Activated naive CD8-positive, alpha-beta T cell (primary cell): ENCODE results near the gene CTPS2.
"Not testable (repeated sequence)": the region's sequence is repeated elsewhere in the genome, so short reads cannot be mapped to it uniquely, and the experiment has no call there.

Source experiments
- H3K27ac Mint-ChIP-seq: one replicate; pipeline ENCODE4 v1.8.0; 2021; ENCODE audit warnings: mixed read lengths
- H3K27me3 Mint-ChIP-seq: one replicate; pipeline ENCODE4 v1.8.0; 2021; ENCODE audit warnings: mixed read lengths
- H3K36me3 Mint-ChIP-seq: one replicate; pipeline ENCODE4 v1.8.0; 2021; ENCODE audit warnings: mixed read lengths
- H3K4me1 Mint-ChIP-seq: one replicate; pipeline ENCODE4 v1.8.0; 2021; ENCODE audit warnings: low read depth, mixed read lengths
- H3K4me3 Mint-ChIP-seq: one replicate; pipeline ENCODE4 v1.8.0; 2021; ENCODE audit warnings: mild to moderate bottlenecking, mixed read lengths
- H3K9me3 Mint-ChIP-seq: one replicate; pipeline ENCODE4 v1.8.0; 2021; ENCODE audit warnings: low read depth, mixed read lengths

CTPS2 gene

GRCh38 chrX:16617382-16617781, 95.1 kb downstream of the CTPS2 start:
- Mint-ChIP-seq H3K27me3 (no peaks in the 10 kb centered on the region), H3K4me3 (no peak overlapping the region), H3K27ac (no peak overlapping the region), H3K36me3 (peaks cover 16% of the 10 kb centered on the region), H3K9me3 (no peaks in the 10 kb centered on the region), H3K4me1 (no peaks in the 10 kb centered on the region)

DNA sequence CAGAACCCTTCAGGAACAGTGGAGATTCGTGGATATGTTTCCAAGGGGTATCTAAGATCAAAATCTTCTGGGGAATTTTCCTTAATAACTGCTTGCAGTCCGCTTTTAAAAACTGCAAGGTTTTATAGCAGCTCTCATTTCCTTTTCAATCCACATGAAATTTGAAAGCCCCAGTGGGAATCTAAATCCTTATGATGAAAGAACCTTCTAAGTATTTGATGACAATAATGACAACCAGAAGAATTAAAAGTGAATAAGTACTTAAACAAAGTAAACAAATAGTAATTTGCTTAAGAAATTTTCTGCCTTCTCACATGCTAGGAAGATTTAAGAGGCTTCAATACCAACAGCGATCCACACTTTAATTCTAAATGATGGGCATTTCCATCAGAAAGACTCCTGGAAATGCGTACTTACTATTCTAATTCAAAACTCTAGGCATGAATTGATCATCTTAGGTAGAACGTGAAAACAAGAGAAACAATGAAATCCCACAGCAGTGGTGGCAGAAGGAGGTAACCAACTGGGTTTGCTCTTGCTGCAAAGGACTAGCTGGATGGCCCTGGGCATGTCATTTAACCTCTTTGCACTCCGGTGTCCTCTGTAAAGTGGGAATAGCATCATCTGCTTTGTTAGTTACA, 100.1 kb downstream of the CTPS2 start:
- Mint-ChIP-seq H3K4me3 (no peak overlapping the region), H3K27ac (no peak overlapping the region), H3K4me1 (peaks cover 4% of the 10 kb centered on the region), H3K9me3 (no peaks in the 10 kb centered on the region), H3K27me3 (no peaks in the 10 kb centered on the region), H3K36me3 (peaks cover 10% of the 10 kb centered on the region)

GRCh38 chrX:16610654-16611053, 101.8 kb downstream of the CTPS2 start:
- not testable (repeated sequence) for H3K27ac Mint-ChIP-seq, H3K4me3 Mint-ChIP-seq, H3K27me3 Mint-ChIP-seq, H3K9me3 Mint-ChIP-seq, H3K36me3 Mint-ChIP-seq, H3K4me1 Mint-ChIP-seq

DNA sequence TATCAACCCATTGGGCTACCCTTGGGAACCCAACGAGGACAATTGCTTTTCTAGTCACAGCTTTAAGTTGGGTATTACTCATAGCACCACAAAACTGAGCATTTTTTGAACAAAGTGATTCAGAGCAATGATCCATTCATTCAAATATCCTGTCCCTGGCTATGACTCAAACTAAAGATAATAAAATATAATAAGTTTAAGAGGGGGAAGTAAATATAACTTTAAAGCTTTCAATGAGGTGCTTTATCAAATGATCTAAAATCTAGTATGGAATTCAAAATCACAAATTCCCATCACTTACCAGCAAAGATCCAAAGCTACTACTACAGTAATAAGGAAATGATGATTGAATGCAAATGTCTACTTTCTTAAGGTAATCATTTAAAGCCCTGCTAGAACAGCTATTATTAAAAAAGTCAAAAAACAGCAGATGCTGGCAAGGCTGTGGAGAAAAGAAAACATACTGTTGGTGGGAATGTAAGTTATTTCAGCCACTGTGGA, 102.3 kb downstream of the CTPS2 start:
- no peaks in the 10 kb centered on the region for H3K9me3 Mint-ChIP-seq

DNA sequence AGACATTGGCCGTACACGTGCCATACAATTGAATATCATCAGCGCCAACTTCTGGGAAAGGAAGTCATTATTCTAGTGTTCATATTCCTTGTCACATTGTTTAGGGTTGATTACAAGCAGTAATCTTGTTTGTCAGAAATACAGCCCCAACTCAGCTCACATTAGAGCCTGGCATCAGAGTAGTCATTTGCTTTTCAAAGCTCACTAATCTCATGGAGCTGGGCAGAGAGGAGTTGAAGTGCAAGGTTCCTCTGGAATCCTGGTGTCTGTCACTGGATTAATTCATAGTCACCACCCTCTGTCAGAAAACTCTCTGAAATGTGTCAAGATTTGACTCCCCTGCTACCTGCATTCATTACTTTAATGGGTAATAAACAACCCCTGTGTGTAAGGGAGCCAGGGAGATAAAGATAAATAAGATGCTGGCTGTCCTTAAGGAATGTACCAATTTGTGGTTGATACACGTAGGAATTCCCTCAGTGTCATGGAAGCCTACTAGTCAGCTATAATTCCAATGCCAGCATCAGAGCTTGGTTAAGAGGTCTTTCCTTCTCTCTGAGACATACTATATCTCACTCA, 106.2 kb downstream of the CTPS2 start:
- no peaks in the 10 kb centered on the region for H3K27me3 Mint-ChIP-seq
- no peaks in the 10 kb centered on the region for H3K9me3 Mint-ChIP-seq
- H3K36me3 Mint-ChIP-seq: peaks cover under 1% of the 10 kb centered on the region
- H3K4me3 Mint-ChIP-seq: no peak overlapping the region
- H3K27ac Mint-ChIP-seq: no peak overlapping the region
- peaks cover 29% of the 10 kb centered on the region for H3K4me1 Mint-ChIP-seq

More for the DNA sequence above, 102.3 kb downstream of the CTPS2 start:
- H3K27ac Mint-ChIP-seq: no peak overlapping the region
- H3K36me3 Mint-ChIP-seq: peaks cover 10% of the 10 kb centered on the region
- H3K4me3 Mint-ChIP-seq: no peak overlapping the region
- peaks cover 7% of the 10 kb centered on the region for H3K4me1 Mint-ChIP-seq
- H3K27me3 Mint-ChIP-seq: no peaks in the 10 kb centered on the region

GRCh38 chrX:16604337-16604736, 108.1 kb downstream of the CTPS2 start:
- Mint-ChIP-seq H3K27ac (peak overlapping the region; percentile 92), H3K9me3 (no peaks in the 10 kb centered on the region), H3K36me3 (peaks cover 2% of the 10 kb centered on the region), H3K27me3 (no peaks in the 10 kb centered on the region), H3K4me1 (peaks cover 29% of the 10 kb centered on the region), H3K4me3 (peak overlapping the region; percentile 51)

DNA sequence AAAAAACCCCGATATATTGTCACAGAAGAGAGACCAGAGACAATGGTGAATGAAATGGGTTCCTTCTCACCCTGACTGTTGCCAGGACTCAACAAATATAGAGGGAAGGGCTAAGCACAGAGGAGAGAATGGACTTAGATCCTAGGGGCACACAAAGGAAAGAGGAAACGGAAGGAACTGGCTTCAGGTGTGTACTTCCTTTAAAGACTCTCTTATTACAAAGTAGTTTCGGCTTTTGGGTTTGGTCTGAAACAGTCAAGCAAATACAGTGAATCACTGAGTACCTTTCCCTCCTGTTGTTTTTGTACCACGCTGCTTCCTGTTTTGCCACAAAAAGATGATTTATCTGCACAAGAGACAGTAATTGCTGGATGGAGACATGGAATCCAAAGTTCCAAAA, 108.6 kb downstream of the CTPS2 start:
- H3K4me3 Mint-ChIP-seq: peak overlapping the region; percentile 71
- peaks cover 29% of the 10 kb centered on the region for H3K4me1 Mint-ChIP-seq
- peaks cover 2% of the 10 kb centered on the region for H3K36me3 Mint-ChIP-seq
- peak overlapping the region; percentile 92 for H3K27ac Mint-ChIP-seq
- no peaks in the 10 kb centered on the region for H3K27me3 Mint-ChIP-seq
- no peaks in the 10 kb centered on the region for H3K9me3 Mint-ChIP-seq

DNA sequence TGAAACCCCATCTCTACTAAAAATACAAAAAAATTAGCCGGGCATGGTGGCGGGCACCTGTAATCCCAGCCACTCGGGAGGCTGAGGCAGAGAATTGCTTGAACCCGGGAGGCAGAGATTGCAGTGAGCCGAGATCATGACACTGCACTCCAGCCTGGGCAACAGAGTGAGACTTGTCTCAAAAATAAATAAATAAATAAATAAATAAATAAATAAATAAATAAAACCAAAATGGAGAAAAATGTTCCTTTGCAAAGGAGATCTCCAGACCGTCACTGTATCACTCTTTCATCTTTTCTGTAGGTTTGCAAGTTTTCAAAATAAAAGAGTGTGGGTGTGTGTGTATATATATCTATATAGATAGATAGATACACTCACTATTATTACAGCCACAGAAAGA, 109.2 kb downstream of the CTPS2 start:
- Mint-ChIP-seq H3K4me3 (peak overlapping the region; percentile 71), H3K4me1 (peaks cover 29% of the 10 kb centered on the region)
- not testable (repeated sequence) for H3K27ac Mint-ChIP-seq, H3K27me3 Mint-ChIP-seq, H3K36me3 Mint-ChIP-seq, H3K9me3 Mint-ChIP-seq

- Mint-ChIP-seq H3K27me3 (no peaks in the 10 kb centered on the region), H3K4me1 (peaks cover 21% of the 10 kb centered on the region), H3K9me3 (no peaks in the 10 kb centered on the region), H3K27ac (no peak overlapping the region), H3K4me3 (no peak overlapping the region), H3K36me3 (peaks cover 2% of the 10 kb centered on the region)
Observed at GRCh38 chrX:16601885-16602284, 110.6 kb downstream of the CTPS2 start.

GRCh38 chrX:16594490-16594889, 118.0 kb downstream of the CTPS2 start:
- Mint-ChIP-seq H3K27me3 (no peaks in the 10 kb centered on the region), H3K4me1 (peaks cover 6% of the 10 kb centered on the region), H3K4me3 (no peak overlapping the region), H3K9me3 (no peaks in the 10 kb centered on the region), H3K27ac (no peak overlapping the region), H3K36me3 (no peaks in the 10 kb centered on the region)

GRCh38 chrX:16593801-16594200, 118.7 kb downstream of the CTPS2 start:
- no peaks in the 10 kb centered on the region for H3K36me3 Mint-ChIP-seq
- H3K9me3 Mint-ChIP-seq: no peaks in the 10 kb centered on the region
- H3K27me3 Mint-ChIP-seq: no peaks in the 10 kb centered on the region
- no peak overlapping the region for H3K4me3 Mint-ChIP-seq
- H3K4me1 Mint-ChIP-seq: peaks cover 6% of the 10 kb centered on the region
- no peak overlapping the region for H3K27ac Mint-ChIP-seq

DNA sequence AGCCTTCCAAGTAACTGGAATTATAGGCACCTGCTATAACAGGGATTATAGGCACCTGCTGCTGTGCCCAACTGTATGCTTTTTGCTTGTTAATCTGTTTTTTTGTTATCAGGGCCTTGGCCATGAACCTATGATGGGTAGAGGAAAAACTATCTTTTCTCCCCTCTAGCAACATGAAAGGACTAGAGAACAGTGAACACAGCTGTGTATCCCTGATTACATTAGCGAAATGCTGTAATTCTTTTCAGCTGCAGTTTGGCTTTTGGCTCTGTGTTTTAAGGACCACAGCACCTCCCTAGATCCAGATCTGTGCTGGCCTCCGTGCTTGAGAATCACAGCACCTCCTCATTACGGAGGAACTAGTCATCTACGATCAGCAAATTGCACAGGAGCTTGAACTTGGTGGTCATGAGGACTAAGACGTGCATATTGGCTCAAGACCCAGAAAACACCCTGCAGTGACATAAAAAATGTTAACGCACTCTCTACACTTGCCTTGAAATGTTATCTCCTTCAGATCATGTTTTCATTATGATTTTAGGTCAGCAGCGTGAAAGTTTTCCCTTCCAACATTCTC, 120.2 kb downstream of the CTPS2 start:
- Mint-ChIP-seq H3K27me3 (no peaks in the 10 kb centered on the region), H3K9me3 (no peaks in the 10 kb centered on the region), H3K4me3 (no peak overlapping the region), H3K27ac (no peak overlapping the region), H3K4me1 (peaks cover 6% of the 10 kb centered on the region), H3K36me3 (no peaks in the 10 kb centered on the region)

DNA sequence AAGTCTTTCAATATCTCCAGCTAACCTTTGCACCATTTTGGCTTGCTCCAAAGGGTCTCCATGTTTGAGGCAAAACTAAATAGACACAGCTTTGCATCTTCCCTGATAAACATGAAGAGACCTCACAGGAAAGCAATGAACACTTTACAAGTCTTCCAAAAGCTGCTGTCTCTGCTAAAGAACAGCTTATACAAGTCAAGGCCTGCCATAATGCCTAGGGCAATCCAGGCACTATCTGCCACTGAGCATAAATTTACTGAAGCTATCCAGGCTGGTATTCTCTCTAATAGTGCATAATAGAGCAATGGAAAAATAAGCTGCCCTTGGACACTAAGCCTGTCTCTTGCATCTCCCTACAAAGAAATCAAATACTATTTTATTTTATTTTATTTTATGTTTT, 122.6 kb downstream of the CTPS2 start:
- no peaks in the 10 kb centered on the region for H3K27me3 Mint-ChIP-seq
- H3K9me3 Mint-ChIP-seq: no peaks in the 10 kb centered on the region
- peaks cover 6% of the 10 kb centered on the region for H3K4me1 Mint-ChIP-seq

DNA sequence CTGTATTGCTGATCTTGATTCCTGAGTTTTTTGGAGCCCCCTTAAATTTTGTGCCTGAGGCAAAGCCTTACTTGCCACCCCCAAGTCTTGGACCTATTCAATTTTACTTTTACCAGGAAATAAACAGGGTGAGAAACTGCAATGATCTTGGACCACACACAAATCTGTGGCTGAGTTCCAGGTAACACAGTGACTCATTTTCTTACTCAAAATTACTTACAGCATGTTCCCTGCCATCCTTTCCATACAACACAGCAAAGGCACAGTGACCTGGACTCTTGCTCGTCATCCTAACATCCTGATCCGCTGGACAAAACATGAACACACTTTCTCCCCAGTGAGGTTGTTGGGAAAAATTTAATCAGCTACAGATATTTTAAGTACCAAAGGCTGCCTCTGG, 123.3 kb downstream of the CTPS2 start:
- H3K9me3 Mint-ChIP-seq: no peaks in the 10 kb centered on the region
- H3K4me1 Mint-ChIP-seq: peaks cover 6% of the 10 kb centered on the region
- no peaks in the 10 kb centered on the region for H3K27me3 Mint-ChIP-seq
- no peak overlapping the region for H3K4me3 Mint-ChIP-seq
- H3K27ac Mint-ChIP-seq: no peak overlapping the region
- H3K36me3 Mint-ChIP-seq: no peaks in the 10 kb centered on the region

More for the DNA sequence above, 122.6 kb downstream of the CTPS2 start:
- Mint-ChIP-seq H3K4me3 (no peak overlapping the region), H3K36me3 (no peaks in the 10 kb centered on the region), H3K27ac (no peak overlapping the region)

- H3K4me1 Mint-ChIP-seq: no peaks in the 10 kb centered on the region
- H3K9me3 Mint-ChIP-seq: no peaks in the 10 kb centered on the region
- H3K27ac Mint-ChIP-seq: no peak overlapping the region
- no peaks in the 10 kb centered on the region for H3K36me3 Mint-ChIP-seq
- no peak overlapping the region for H3K4me3 Mint-ChIP-seq
- no peaks in the 10 kb centered on the region for H3K27me3 Mint-ChIP-seq
Observed at GRCh38 chrX:16588266-16588665, 124.2 kb downstream of the CTPS2 start.

DNA sequence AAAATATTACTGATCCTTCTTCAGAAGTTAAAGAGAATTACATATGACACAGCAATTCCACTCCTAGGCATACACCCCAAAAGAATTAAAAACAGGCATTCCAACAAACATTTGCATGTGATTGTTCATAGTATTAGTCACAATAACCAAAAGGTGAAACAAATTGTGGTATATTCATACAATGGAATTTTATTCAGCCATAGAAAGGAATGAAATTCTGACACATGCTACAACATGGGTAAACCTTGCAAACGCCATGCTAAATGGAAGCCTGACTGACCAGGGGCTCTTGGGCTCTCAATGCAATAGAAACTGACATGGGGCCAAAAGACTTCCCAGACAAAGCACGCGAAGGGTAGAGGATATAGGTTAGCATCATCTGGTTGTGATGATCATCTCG, 124.6 kb downstream of the CTPS2 start:
- H3K4me3 Mint-ChIP-seq: no peak overlapping the region
- H3K27me3 Mint-ChIP-seq: no peaks in the 10 kb centered on the region
- H3K27ac Mint-ChIP-seq: no peak overlapping the region
- no peaks in the 10 kb centered on the region for H3K9me3 Mint-ChIP-seq
- H3K4me1 Mint-ChIP-seq: no peaks in the 10 kb centered on the region
- H3K36me3 Mint-ChIP-seq: no peaks in the 10 kb centered on the region
